ENCODE measurements around the gene JARID2.

The JARID2 gene

GRCh38 chr6:15285682-15286294 is 39.9 kb downstream of the JARID2 start:
- no peak for TF ChIP-seq FOXP2 (optimal IDR thresholded peaks at IDR 0.05; ENCODE audit: borderline replicate concordance, extremely low read depth, extremely low read length, insufficient read depth)

DNA sequence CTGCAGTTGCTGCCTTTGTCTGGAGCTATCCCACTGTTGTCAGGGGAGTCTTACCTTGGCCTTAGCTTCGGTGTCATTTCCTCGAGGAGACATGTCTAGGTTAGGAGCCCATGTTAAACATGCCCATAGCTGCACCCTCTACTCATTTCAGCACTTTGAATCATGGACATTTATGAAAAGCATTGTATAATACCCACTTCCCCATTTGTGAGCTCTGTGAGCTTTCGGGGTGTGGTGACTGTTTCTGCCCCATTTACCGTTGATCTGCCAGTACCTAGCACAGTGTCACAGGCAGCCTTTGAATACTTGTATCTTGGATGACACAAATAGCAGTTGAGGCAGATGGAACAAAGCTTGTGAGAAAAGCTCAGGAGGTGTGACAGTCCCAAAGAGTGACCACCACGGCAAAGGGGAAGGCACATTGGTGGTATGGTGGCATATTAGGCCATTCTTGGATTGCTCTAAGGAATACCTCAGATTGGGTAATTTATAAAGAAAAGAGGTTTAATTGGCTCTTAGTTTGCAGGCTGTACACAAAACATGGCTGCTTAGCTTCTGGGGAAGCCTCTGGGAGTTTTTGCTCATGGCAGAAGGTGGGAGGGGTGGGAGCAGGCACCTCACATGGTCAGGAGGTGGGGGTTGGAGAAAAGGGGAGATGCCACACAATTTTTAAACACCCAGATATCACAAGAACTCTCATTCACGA is 42.0 kb downstream of the JARID2 start:
- TF ChIP-seq FOXP2 (optimal IDR thresholded peaks at IDR 0.05; ENCODE audit: borderline replicate concordance, extremely low read depth, extremely low read length, insufficient read depth): no peak
- no peak for TF ChIP-seq TAF1 (IDR thresholded peaks at IDR 0.05; ENCODE audit: borderline replicate concordance, insufficient read depth, low read length)
- TF ChIP-seq, protein P1, sequence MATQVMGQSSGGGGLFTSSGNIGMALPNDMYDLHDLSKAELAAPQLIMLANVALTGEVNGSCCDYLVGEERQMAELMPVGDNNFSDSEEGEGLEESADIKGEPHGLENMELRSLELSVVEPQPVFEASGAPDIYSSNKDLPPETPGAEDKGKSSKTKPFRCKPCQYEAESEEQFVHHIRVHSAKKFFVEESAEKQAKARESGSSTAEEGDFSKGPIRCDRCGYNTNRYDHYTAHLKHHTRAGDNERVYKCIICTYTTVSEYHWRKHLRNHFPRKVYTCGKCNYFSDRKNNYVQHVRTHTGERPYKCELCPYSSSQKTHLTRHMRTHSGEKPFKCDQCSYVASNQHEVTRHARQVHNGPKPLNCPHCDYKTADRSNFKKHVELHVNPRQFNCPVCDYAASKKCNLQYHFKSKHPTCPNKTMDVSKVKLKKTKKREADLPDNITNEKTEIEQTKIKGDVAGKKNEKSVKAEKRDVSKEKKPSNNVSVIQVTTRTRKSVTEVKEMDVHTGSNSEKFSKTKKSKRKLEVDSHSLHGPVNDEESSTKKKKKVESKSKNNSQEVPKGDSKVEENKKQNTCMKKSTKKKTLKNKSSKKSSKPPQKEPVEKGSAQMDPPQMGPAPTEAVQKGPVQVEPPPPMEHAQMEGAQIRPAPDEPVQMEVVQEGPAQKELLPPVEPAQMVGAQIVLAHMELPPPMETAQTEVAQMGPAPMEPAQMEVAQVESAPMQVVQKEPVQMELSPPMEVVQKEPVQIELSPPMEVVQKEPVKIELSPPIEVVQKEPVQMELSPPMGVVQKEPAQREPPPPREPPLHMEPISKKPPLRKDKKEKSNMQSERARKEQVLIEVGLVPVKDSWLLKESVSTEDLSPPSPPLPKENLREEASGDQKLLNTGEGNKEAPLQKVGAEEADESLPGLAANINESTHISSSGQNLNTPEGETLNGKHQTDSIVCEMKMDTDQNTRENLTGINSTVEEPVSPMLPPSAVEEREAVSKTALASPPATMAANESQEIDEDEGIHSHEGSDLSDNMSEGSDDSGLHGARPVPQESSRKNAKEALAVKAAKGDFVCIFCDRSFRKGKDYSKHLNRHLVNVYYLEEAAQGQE (IDR thresholded peaks at IDR 0.05; ENCODE audit: insufficient read depth in 1 of 2, low read depth in 2 of 2, low read length in 2 of 2): no peak
- TF ChIP-seq SIN3A (IDR thresholded peaks at IDR 0.05; ENCODE audit: borderline replicate concordance, insufficient read depth, low read length): no peak
- TF ChIP-seq POLR2AphosphoS5 (IDR thresholded peaks at IDR 0.05; ENCODE audit: low read depth, low read length): no peak

- no peak for TF ChIP-seq TAF1 (IDR thresholded peaks at IDR 0.05; ENCODE audit: borderline replicate concordance, insufficient read depth, low read length)
- TF ChIP-seq, protein P1 (IDR thresholded peaks at IDR 0.05; ENCODE audit: insufficient read depth in 1 of 2, low read depth in 2 of 2, low read length in 2 of 2): no peak
Measured at GRCh38 chr6:15288856-15289255, 43.0 kb downstream of the JARID2 start.

GRCh38 chr6:15290067-15290680 is 44.3 kb downstream of the JARID2 start:
- no peak for TF ChIP-seq SIN3A (IDR thresholded peaks at IDR 0.05; ENCODE audit: borderline replicate concordance, insufficient read depth, low read length)

- TF ChIP-seq TAF1 (IDR thresholded peaks at IDR 0.05; ENCODE audit: borderline replicate concordance, insufficient read depth, low read length): no peak
- TF ChIP-seq, protein P1 (IDR thresholded peaks at IDR 0.05; ENCODE audit: insufficient read depth in 1 of 2, low read depth in 2 of 2, low read length in 2 of 2): no peak
- no peak for TF ChIP-seq POLR2AphosphoS5 (IDR thresholded peaks at IDR 0.05; ENCODE audit: low read depth, low read length)
- TF ChIP-seq SIN3A (IDR thresholded peaks at IDR 0.05; ENCODE audit: borderline replicate concordance, insufficient read depth, low read length): no peak
- TF ChIP-seq FOXP2 (optimal IDR thresholded peaks at IDR 0.05; ENCODE audit: borderline replicate concordance, extremely low read depth, extremely low read length, insufficient read depth): no peak
Measured at GRCh38 chr6:15290962-15291704, 45.3 kb downstream of the JARID2 start.
